Measurements from ENCODE around the gene DZIP1. TPM values are rescaled to one million over a fixed set of nuclear protein-coding genes. Genes with fewer than 3 reads are reported as not detected.

DZIP1 gene
- total and polyA plus RNA-seq, 10 of the 15 experiments (the other 5 are each of a cell fraction or from before 2014, with no cell fraction given): 0.01 to 1.9 (median 0.55) TPM

- POLR2A ChIA-PET: no interaction called here
These were observed 87.5 kb downstream of the DZIP1 start for GRCh38 chr13:95557013-95557412.

More at GRCh38 chr13:95557013-95557412, 87.5 kb downstream of the DZIP1 start:
- intact Hi-C loops (cut with micrococcal nuclease; ENCODE audit: unreplicated experiment) (no loop called here), in situ Hi-C loops (cut with MboI) (no loop called here)
- BruUV-seq (replicated peaks): no TSS peak
- H3K9me3 ChIP-seq (replicated peaks; ENCODE audit: control insufficient read depth, insufficient read depth, low read length): no peaks in the 10 kb centered on the region; the same call in 1 of the 3 replicates
- RAD21 ChIA-PET (ENCODE audit: unreplicated experiment): no interaction called here
- no peaks in the 10 kb centered on the region for H3K4me1 ChIP-seq (ENCODE audit: control insufficient read depth, insufficient read depth, low read length)
- no peaks in the 10 kb centered on the region for H3K36me3 ChIP-seq (ENCODE audit: control insufficient read depth in 2 of 2, insufficient read depth in 2 of 2, low read length in 1 of 2)
- H3K27me3 ChIP-seq (replicated peaks in 1 of 2; ENCODE audit: control insufficient read depth in 2 of 2, insufficient read depth in 2 of 2, low read length in 1 of 2): peaks cover 0 to 3% of the 10 kb centered on the region in 2 experiments; a peak in 3 of 4 replicates
- H3K27ac ChIP-seq (ENCODE audit: control insufficient read depth, insufficient read depth): no peak overlapping the region
- CTCF ChIA-PET: interaction anchor here (0.7 to 1.6 kb wide), 2 partner anchors 20 to 277 kb away, joined by 3 to 5 read pairs; no protein-coding TSS in a partner anchor
- no peak overlapping the region for H2AFZ ChIP-seq (ENCODE audit: control insufficient read depth, low read depth, low read length)
- DNase-seq (ENCODE audit: low read depth, low spot score): no peak
- no peaks in the 10 kb centered on the region for H4K20me1 ChIP-seq (ENCODE audit: control insufficient read depth, insufficient read depth)
- no peak overlapping the region for H3K9ac ChIP-seq (ENCODE audit: control insufficient read depth, insufficient read depth, low read length)
- TF ChIP-seq E2F4 (IDR thresholded peaks at IDR 0.05; ENCODE audit: low read depth, low read length): no peak
- no peak for TF ChIP-seq ZNF207 (IDR thresholded peaks at IDR 0.05; ENCODE audit: borderline replicate concordance)
- TF ChIP-seq BRCA1 (IDR thresholded peaks at IDR 0.05; ENCODE audit: low read depth, low read length): no peak
- no peak for TF ChIP-seq KDM1A (IDR thresholded peaks at IDR 0.05; ENCODE audit: borderline replicate concordance)
- TF ChIP-seq EGR1 (IDR thresholded peaks at IDR 0.05; ENCODE audit: borderline replicate concordance in 1 of 2, low read depth in 2 of 2, low read length in 2 of 2): no peak
- no peak for TF ChIP-seq TBL1XR1 (IDR thresholded peaks at IDR 0.05; ENCODE audit: low read depth, low read length)
- no peak for TF ChIP-seq MLLT1 (IDR thresholded peaks at IDR 0.05)
- H3K4me2 ChIP-seq (ENCODE audit: control insufficient read depth, insufficient read depth): no peak overlapping the region
- no peak for FAIRE-seq
- SMC1A ChIA-PET (ENCODE audit: uncharacterized antibody, unreplicated experiment): interaction anchor here (1.0 kb wide), 1 partner anchor 20 kb away, joined by 4 read pairs; no protein-coding TSS in a partner anchor
- no peak for ATAC-seq
- no peak overlapping the region for H3K4me3 ChIP-seq
- no peaks in the 10 kb centered on the region for H3K79me2 ChIP-seq (ENCODE audit: control insufficient read depth, insufficient read depth, low read length)
